Central memory CD4-positive, alpha-beta T cell (primary cell): ENCODE data around the gene MINDY2.
A peak's percentile ranks its signal among the peaks of the same experiment; 100 is the strongest.
"Not testable (repeated sequence)": the region's sequence is repeated elsewhere in the genome, so short reads cannot be mapped to it uniquely, and the experiment has no call there.

ENCODE experiments used
- DNase-seq: peaks from one replicate; pipeline ENCODE4 v3.0.0; 2022

The MINDY2 gene

GRCh38 chr15:58755350-58755749, 15.8 kb upstream of the MINDY2 start:
- DNase-seq, result no peak

GRCh38 chr15:58755956-58756355, 15.1 kb upstream of the MINDY2 start:
- DNase-seq, result no peak

- no peak for DNase-seq
Measured at GRCh38 chr15:58758141-58758540, 13.0 kb upstream of the MINDY2 start.

GRCh38 chr15:58760385-58761009, 10.6 kb upstream of the MINDY2 start:
- DNase-seq, result no peak

GRCh38 chr15:58761010-58761388, 10.1 kb upstream of the MINDY2 start:
- no peak for DNase-seq

- DNase-seq, result no peak
Measured at GRCh38 chr15:58762285-58762684, 8.8 kb upstream of the MINDY2 start.

GRCh38 chr15:58762731-58763130, 8.4 kb upstream of the MINDY2 start:
- no peak for DNase-seq

- no peak for DNase-seq
Measured at GRCh38 chr15:58764468-58764867, 6.6 kb upstream of the MINDY2 start.

- no peak for DNase-seq
Measured at GRCh38 chr15:58766290-58766689, 4.8 kb upstream of the MINDY2 start.

- DNase-seq, result peak; percentile 27
Measured at GRCh38 chr15:58768601-58769004, 2.5 kb upstream of the MINDY2 start.

- DNase-seq, result no peak
Measured at GRCh38 chr15:58770519-58770856, 614 bp upstream of the MINDY2 start.

- peak; percentile 13 for DNase-seq
Measured at GRCh38 chr15:58771621-58772250, 634 bp downstream of the MINDY2 start.

- no peak for DNase-seq
Measured at GRCh38 chr15:58773024-58773423, 1.9 kb downstream of the MINDY2 start.

GRCh38 chr15:58775402-58775801, 4.3 kb downstream of the MINDY2 start:
- no peak for DNase-seq

- DNase-seq, result no peak
Measured at GRCh38 chr15:58777107-58777506, 6.0 kb downstream of the MINDY2 start.

- no peak for DNase-seq
Measured at GRCh38 chr15:58779554-58779953, 8.5 kb downstream of the MINDY2 start.

- DNase-seq, result no peak
Measured at GRCh38 chr15:58785355-58785754, 14.3 kb downstream of the MINDY2 start.

- no peak for DNase-seq
Measured at GRCh38 chr15:58788056-58788710, 17.1 kb downstream of the MINDY2 start.

- DNase-seq, result no peak
Measured at GRCh38 chr15:58793862-58794261, 22.8 kb downstream of the MINDY2 start.

GRCh38 chr15:58795825-58796224, 24.7 kb downstream of the MINDY2 start:
- DNase-seq, result no peak

- DNase-seq, result no peak
Measured at GRCh38 chr15:58797505-58797904, 26.4 kb downstream of the MINDY2 start.

GRCh38 chr15:58805095-58805494, 34.0 kb downstream of the MINDY2 start:
- DNase-seq, result no peak

- not testable (repeated sequence) for DNase-seq
Measured at GRCh38 chr15:58823267-58823666, 52.2 kb downstream of the MINDY2 start.

GRCh38 chr15:58830556-58830955, 59.5 kb downstream of the MINDY2 start:
- DNase-seq, result no peak
